ENCODE results near the gene SPTBN1. TPM values are rescaled to one million over a fixed set of nuclear protein-coding genes. Genes with fewer than 3 reads are reported as not detected.
A peak's percentile ranks its signal among the peaks of the same experiment; 100 is the strongest.

SPTBN1 gene
- total and polyA plus RNA-seq, 2 of the 13 experiments (the other 11 are each of a cell fraction or from before 2014, with no cell fraction given): 123 to 299 TPM

DNA sequence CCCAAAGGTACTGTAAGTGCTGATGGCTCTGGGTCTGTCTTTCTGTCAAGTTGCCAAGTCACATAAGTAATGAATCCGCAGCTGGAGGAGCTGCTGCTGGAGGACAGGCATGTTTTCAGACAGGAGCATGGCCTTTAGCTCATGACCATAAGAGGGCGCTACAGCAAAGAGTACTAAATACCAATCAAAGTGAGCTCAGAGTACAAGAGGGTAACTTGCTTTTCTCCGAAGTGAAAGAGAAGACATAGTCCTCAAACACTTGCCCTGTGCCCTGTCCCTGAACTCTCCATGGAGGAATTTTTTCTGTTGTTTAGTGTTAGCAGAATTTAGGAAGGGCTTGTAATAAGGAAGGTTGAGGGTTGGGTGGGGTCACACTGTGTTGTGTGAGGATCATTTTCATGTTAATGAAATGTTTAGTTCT, 209.3 kb downstream of the SPTBN1 start (continued):
- TF ChIP-seq ZNF737 (CRISPR knock-in tag; IDR thresholded peaks at IDR 0.05; ENCODE audit: borderline replicate concordance): no peak
- no peak for TF ChIP-seq DMAP1 (CRISPR knock-in tag; IDR thresholded peaks at IDR 0.05)
- TF ChIP-seq SMAD1 (CRISPR knock-in tag; IDR thresholded peaks at IDR 0.05; ENCODE audit: borderline replicate concordance, low read depth): no peak
- TF ChIP-seq, protein P1, sequence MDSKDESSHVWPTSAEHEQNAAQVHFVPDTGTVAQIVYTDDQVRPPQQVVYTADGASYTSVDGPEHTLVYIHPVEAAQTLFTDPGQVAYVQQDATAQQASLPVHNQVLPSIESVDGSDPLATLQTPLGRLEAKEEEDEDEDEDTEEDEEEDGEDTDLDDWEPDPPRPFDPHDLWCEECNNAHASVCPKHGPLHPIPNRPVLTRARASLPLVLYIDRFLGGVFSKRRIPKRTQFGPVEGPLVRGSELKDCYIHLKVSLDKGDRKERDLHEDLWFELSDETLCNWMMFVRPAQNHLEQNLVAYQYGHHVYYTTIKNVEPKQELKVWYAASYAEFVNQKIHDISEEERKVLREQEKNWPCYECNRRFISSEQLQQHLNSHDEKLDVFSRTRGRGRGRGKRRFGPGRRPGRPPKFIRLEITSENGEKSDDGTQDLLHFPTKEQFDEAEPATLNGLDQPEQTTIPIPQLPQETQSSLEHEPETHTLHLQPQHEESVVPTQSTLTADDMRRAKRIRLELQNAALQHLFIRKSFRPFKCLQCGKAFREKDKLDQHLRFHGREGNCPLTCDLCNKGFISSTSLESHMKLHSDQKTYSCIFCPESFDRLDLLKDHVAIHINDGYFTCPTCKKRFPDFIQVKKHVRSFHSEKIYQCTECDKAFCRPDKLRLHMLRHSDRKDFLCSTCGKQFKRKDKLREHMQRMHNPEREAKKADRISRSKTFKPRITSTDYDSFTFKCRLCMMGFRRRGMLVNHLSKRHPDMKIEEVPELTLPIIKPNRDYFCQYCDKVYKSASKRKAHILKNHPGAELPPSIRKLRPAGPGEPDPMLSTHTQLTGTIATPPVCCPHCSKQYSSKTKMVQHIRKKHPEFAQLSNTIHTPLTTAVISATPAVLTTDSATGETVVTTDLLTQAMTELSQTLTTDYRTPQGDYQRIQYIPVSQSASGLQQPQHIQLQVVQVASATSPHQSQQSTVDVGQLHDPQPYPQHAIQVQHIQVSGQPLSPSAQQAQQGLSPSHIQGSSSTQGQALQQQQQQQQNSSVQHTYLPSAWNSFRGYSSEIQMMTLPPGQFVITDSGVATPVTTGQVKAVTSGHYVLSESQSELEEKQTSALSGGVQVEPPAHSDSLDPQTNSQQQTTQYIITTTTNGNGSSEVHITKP (CRISPR knock-in tag; IDR thresholded peaks at IDR 0.05; ENCODE audit: low read depth): no peak
- TF ChIP-seq YEATS2 (CRISPR knock-in tag; IDR thresholded peaks at IDR 0.05; ENCODE audit: borderline replicate concordance): no peak
- TF ChIP-seq, protein P2, sequence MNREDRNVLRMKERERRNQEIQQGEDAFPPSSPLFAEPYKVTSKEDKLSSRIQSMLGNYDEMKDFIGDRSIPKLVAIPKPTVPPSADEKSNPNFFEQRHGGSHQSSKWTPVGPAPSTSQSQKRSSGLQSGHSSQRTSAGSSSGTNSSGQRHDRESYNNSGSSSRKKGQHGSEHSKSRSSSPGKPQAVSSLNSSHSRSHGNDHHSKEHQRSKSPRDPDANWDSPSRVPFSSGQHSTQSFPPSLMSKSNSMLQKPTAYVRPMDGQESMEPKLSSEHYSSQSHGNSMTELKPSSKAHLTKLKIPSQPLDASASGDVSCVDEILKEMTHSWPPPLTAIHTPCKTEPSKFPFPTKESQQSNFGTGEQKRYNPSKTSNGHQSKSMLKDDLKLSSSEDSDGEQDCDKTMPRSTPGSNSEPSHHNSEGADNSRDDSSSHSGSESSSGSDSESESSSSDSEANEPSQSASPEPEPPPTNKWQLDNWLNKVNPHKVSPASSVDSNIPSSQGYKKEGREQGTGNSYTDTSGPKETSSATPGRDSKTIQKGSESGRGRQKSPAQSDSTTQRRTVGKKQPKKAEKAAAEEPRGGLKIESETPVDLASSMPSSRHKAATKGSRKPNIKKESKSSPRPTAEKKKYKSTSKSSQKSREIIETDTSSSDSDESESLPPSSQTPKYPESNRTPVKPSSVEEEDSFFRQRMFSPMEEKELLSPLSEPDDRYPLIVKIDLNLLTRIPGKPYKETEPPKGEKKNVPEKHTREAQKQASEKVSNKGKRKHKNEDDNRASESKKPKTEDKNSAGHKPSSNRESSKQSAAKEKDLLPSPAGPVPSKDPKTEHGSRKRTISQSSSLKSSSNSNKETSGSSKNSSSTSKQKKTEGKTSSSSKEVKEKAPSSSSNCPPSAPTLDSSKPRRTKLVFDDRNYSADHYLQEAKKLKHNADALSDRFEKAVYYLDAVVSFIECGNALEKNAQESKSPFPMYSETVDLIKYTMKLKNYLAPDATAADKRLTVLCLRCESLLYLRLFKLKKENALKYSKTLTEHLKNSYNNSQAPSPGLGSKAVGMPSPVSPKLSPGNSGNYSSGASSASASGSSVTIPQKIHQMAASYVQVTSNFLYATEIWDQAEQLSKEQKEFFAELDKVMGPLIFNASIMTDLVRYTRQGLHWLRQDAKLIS (CRISPR knock-in tag; IDR thresholded peaks at IDR 0.05): no peak
- peak; percentile 6; the same call in 1 of the 2 replicates for TF ChIP-seq FOXA3 (CRISPR knock-in tag; IDR thresholded peaks at IDR 0.05)
- TF ChIP-seq, protein P3, sequence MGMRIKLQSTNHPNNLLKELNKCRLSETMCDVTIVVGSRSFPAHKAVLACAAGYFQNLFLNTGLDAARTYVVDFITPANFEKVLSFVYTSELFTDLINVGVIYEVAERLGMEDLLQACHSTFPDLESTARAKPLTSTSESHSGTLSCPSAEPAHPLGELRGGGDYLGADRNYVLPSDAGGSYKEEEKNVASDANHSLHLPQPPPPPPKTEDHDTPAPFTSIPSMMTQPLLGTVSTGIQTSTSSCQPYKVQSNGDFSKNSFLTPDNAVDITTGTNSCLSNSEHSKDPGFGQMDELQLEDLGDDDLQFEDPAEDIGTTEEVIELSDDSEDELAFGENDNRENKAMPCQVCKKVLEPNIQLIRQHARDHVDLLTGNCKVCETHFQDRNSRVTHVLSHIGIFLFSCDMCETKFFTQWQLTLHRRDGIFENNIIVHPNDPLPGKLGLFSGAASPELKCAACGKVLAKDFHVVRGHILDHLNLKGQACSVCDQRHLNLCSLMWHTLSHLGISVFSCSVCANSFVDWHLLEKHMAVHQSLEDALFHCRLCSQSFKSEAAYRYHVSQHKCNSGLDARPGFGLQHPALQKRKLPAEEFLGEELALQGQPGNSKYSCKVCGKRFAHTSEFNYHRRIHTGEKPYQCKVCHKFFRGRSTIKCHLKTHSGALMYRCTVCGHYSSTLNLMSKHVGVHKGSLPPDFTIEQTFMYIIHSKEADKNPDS (CRISPR knock-in tag; IDR thresholded peaks at IDR 0.05): no peak
- peak; percentile 25; the same call in 1 of the 2 replicates for TF ChIP-seq ZKSCAN8 (CRISPR knock-in tag; IDR thresholded peaks at IDR 0.05; ENCODE audit: borderline replicate concordance)
- no peak for TF ChIP-seq ZBTB3 (CRISPR knock-in tag; IDR thresholded peaks at IDR 0.05; ENCODE audit: borderline replicate concordance, low read depth)
- TF ChIP-seq TRIM24 (CRISPR knock-in tag; IDR thresholded peaks at IDR 0.05): no peak
- TF ChIP-seq, protein P4, sequence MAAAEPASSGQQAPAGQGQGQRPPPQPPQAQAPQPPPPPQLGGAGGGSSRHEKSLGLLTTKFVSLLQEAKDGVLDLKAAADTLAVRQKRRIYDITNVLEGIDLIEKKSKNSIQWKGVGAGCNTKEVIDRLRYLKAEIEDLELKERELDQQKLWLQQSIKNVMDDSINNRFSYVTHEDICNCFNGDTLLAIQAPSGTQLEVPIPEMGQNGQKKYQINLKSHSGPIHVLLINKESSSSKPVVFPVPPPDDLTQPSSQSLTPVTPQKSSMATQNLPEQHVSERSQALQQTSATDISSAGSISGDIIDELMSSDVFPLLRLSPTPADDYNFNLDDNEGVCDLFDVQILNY (CRISPR knock-in tag; conservative IDR thresholded peaks at IDR 0.05): no peak
- no peak for TF ChIP-seq ZNF143 (CRISPR knock-in tag; IDR thresholded peaks at IDR 0.05)
- TF ChIP-seq RNF2 (conservative IDR thresholded peaks at IDR 0.05; ENCODE audit: low read depth): no peak
